GM19467 (cell line): Measurements from ENCODE around the gene UACA.
"Not testable (repeated sequence)": the region's sequence is repeated elsewhere in the genome, so short reads cannot be mapped to it uniquely, and the experiment has no call there.

Experiments
- ATAC-seq: cut with Tn5 transposase; IDR thresholded peaks from one replicate; pipeline ENCODE4 v1.9.1; 2021; ENCODE audit warnings: mild to moderate bottlenecking, moderate library complexity; ENCODE audit not compliant: unreplicated experiment

UACA gene

DNA sequence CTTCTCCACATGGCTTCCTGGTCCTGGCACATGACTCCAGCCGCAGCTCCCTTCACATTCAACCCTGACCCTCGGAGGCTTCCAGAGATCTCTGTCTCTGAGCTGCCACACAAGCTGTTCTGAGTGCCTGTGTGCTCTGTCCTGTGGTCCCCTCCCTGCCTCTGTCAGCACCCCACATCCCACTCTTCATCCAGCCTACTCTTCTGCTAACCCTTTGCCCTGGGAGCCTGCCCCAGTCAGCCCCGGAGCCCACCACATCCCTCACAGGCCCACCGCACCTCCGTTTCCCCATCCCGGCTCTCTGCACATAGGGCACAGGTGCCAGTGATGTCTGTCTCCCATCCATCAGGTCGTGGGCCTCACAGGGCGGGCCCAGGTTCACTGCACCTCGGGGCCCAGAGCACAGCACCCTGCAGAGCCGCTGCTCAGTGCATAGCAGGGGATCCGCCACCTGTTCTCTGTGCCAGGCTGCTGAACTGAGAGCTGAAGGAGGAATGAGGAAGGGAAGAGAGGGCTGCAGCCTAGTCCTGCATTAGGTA is 133.6 kb downstream of the UACA start:
- no peak for ATAC-seq

DNA sequence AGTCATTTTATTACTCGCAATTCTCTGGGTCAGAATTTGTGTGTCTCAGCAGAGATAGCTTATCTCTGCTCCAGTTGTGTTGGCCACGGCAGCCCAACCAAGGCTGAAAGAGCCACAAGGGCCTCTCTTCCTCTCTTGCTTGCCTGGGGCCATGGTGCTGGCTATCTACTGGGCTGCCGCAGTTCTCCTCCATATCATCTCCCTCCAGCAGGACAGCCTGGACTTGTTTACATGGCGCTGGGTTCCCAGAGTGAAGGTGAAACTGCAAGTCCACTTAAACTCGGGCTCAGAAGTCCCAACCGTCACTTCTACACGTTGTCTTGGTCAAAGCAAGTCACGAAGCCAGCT is 134.8 kb downstream of the UACA start:
- no peak for ATAC-seq

DNA sequence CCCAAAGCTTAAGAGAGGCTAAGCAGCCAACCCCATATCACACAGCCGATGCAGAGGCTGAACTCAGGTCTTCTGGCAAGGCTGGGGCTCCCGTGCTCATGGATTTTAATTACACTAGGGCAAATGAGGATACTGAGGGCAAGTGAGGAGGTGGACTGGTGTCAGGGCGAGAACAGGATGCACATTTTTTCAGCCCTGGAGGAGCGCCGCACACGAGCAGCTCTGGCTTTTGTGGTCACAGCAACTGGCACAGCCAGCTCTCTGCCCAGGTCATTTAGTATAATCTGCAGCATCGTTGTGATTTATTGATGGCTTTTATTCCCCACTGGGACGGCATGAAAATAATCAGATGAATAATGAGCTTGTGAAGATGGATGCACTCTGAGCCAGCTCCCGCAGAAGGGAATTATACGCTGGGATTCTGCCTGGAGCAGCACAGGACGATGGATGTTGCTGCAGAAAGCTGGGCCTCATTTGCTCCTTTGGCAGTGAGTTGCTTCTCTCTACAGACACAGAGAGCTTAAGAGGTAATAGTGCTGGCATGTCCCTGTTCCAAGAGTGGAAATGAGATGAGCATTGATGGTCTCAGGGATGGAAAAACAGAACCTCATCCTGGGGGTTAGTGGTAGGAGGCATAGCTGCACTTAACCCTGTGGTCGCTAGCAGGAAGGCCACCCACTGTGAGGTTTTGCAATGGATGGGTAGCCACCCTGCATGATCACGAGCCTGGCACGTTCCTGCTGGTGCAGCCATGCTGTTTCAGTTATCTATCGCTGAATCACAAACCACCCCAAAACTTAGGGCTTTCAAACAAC is 135.4 kb downstream of the UACA start:
- ATAC-seq = no peak

DNA sequence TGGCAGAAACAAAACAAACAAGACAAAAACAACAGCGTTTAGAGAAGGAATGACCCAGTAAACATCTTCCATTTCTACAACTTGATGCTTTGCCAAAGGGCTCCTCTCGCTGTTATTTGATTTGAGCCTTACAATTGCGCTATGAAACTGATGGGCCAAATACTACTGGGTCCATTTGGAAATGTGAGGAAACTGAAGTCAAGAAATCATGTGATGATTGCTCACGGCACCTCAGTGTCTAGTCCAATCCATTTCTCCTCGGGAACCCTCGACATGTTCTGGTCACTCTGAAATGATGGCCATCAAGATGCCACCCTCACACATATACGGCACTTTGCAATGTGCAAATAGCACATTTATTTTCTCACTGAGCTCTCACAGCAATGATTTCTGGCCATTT is 136.0 kb downstream of the UACA start:
- ATAC-seq = no peak

DNA sequence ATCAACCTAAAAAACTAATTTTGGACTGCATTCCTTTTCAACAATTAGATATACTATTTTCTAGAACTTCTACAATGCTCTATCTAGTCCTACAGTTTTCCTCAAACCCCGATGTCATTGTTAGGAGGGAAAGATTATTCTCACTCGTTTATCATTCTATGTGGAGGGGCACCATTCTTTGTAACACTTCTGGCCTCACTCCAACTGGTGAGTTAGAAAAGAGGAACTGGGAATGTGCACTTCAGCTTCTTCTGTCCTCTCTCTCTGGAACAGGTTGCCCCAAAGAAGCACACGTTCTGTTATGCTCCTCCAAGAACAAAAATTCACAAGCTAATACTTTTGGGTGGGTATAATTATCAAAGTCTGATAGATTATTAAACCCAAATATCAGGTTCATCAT is 137.9 kb downstream of the UACA start:
- ATAC-seq = no peak

DNA sequence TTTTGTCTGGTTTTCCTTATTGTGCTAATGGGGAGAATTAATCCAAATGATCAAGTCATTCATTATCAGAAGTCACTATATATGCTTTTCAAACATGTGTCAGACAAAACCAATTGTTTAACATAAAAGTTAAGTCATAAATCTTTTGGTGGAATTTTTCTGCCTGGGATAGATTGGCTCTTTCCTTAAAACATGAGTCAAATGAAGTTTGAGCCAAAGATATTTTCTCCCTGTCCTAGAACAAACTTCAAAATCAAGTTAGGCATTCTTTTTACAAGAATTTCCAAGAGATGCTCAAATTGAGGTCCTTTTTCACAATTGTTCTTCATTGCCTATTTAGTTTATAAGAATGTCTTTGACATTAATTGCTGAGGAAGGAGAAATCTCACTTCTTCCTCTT is 138.3 kb downstream of the UACA start:
- ATAC-seq = no peak

DNA sequence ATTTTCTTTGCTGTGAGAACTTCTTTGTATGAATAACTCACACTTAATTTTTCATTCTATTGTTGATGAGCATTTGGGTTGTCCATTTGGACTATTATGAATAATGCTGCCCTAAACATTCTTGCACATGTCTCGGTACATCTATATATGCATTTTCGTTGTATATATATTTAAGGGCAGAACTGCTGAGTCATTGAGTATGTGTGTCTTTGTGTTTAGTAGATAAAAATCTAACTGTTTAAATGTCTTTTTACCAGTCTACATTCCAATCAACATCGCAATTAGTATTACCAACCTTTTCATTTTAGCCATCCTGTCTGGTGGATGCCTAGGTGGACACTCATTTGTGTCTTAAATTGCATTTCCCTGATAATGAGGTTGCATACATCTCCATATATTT is 144.4 kb downstream of the UACA start:
- no peak for ATAC-seq

DNA sequence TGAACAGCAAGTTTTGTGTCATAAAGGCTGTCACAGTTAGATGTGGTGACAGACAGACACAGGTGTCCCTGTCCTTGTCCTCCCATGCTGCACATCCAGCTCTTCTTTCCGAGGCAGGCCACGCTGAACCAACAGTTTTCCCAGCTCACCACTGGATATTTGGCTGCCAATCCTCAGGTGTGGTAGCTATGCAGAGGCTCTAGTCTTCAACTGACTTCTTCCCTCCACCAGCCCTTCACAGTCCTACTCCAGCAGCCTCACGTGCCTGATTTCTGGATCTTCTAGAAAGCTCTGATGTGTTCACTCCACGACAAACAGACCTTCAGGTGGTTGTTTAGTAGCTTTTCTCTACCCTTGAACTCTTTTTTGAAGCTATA is 145.5 kb downstream of the UACA start:
- no peak for ATAC-seq

DNA sequence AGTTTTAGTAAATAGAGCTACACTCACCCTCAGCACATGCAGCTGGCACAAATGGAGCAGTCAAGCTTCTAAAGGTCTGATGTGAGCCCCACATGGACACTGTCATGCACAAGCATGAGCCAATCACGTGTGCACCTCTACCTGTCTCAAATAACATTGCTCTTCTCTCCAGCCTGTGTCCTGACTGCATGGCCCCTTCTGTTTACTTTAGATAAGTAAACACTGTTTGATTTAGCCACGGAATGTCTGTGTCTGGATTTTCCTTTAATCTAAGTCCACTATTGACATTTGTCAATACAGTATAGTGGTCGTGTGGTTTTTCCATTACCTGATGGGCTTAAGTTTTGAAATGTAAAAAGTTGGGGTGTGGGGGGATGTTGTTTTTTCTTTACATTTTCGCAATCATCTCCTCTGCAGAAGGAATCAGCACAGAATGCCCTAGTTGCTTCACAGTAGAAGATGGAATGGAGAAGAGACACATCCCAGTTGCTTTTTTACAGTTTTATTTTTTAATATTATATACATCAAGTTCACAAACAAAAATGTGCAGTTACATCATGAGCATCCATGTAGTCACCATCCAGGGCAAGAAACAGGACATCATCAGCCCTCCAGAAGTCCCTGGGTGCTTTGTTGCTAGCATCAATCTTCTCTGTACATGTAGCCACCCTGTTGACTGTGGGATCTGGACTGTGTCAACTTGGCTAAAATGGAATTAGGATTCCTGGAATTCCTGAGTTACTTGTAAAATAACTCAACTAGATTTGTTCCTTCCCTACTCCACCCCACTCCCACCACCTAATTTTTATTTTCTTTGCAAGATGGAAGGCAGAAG is 146.1 kb downstream of the UACA start:
- no peak for ATAC-seq

DNA sequence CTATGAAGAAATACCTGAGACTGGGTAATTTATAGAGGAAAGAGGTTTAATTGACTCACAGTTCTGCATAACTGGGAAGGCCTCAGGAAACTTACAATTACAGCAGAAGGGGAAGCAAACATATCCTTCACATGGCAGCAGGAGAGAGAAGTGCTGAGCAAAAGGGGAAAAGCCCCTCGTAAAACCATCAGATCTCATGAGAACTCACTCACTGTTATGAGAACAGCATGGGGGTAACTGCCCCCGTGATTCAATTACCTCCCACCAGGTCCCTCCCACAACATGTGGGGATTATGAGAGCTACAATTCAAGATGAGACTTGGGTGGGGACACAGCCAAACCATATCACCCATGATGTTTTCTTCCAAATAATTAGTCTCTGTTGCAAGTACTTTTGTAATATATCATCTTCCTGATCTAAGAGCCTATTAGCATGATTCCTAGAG is 147.0 kb downstream of the UACA start:
- not testable (repeated sequence) for ATAC-seq

DNA sequence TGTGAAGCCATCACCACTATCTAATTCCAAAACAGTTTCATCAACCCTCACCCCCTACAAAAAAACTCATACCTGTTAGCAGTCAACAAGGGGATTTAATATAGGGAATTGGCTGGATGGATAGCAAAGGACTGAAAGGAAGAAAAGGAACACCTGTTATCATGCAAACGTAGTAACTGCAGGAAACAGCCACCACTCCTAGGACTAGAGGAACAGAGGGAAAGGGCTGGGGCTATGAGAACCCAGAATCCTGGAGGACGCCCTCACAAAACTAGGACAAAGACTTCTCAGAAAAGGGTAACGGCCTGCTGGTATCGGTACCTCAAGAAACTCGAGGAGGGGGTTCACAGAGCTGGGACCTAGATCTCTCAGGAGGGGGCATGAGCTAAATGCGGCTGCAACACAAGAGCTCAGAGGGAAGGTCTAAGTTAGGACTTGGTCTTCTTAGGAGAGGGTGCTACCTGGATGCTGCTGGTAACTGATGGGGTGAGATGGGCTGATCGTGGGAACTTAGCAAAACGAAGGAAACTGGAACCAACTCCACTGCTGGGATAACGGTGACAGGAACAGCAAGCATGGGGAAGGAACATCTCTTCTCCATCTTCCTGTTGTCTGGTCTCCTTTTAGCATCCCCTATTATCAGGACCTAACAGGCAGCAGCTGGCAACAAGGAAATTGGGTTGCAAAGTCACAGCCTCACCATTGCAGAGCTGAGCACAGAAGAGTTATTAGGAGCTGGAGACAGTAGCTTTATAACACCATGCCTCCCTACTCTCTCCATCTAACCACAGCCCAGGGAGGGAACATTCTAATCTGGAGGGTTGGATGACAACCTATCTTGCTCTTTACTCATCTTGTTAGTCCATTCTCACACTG is 147.7 kb downstream of the UACA start:
- no peak for ATAC-seq

DNA sequence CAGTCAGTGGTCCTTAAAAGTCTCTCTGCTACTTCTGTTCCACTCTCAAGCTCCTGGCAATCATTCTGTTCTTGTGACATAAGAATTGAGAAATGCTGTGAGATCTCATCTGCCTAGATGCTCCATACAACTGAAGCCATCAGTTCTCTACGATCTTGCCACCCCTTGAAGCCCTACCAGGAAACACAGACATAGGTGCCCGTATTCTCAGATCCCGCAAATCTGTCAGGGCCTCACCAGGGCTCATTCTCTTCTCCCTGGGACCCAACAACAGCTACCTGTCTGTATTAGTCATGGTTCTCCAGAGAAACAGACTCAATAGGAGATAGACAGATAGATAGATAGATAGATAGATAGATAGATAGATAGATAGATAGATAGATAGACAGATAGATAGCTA is 149.1 kb downstream of the UACA start:
- ATAC-seq = no peak

DNA sequence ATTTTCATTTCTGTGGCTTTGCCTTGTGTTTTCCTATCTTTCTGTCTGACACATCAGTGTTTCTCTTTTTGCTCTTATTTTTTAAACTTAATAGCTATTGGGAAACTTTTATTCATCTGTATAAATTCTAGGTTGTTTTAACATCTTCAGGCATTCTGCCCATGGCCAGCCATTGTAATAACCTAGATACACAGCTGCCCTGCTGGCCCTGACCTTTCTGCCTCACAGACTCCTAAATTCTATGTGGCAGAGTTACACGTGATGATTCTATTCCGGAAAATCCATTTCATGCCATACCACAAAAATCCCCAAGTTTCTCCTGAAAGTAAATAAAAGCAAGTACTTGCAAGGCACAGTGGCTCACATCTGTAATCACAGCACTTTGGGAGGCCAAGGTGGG is 150.1 kb downstream of the UACA start:
- no peak for ATAC-seq

DNA sequence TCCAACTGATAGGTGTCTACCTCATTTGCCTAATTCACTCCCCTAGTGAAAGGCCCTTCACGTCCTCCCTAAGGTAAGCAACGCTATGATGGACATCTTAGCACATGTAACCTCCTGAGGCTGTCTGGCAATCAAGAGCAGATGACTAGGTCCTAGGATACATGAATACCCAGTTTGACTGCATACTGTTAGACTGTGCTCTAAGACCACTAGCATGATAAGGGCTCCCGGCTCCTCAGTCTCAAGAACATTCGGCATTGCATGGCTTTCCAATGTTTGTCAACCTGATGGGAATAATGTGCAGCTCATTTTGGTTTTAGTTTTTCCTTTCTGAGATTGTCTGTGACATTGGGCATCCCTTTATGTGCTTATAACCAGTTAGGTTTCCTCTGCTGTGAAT is 152.1 kb downstream of the UACA start:
- ATAC-seq = no peak

DNA sequence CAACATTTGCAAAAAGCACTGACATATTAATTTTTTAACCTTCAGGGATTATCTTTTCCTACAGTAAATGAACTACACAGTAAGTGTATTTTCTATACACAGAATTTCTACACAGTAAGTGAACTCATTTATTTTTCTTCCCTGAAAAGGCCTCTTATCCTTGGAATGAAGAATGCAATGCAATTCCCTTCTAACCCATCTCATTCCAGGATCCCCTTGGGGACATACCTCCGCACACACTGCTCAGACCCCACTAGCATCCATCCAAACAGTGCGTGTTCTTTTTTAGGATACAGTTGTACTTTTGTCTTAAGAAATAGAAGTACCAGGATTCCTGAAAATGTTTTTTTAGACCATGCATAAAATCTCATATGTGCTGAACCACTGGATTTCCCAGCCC is 152.8 kb downstream of the UACA start:
- ATAC-seq = no peak

DNA sequence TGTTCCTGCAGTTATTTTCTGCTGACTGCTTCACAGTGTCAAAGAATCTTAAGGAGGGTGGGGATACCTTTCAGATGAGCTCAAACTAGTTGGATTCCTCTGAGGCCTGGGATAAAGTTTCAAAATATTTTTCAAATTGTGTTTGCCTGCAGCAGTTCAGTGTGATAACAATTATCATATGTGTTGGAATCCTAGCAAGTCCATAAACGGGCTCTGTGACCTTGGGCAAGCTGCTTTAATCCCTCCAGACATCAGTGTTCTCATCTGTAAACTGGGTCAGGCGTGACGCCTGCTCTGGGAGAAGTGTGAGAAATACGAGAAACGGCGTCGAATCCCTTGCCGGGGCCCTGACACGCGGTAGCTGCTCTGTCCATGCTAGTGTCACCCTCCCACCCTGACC is 153.5 kb downstream of the UACA start:
- ATAC-seq = no peak

DNA sequence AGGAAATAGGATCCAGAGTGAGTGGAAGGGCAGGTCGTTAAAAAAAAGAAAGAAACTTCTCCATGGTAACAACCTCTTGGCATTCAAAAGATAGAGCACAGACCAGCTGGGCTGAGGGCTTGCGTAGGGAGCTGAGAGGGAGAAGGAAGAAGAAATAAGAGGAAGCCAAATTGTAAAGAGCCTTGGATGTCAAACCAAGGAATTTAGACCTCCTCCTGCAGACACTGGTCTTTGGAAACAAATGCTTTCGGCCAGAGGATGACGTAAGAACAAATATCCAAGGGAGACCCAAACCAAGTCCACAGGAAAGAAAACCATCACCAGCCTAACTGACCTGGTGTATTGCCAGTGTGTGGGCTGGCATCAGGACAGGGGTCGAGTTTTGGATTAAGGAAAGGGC is 155.2 kb downstream of the UACA start:
- no peak for ATAC-seq

DNA sequence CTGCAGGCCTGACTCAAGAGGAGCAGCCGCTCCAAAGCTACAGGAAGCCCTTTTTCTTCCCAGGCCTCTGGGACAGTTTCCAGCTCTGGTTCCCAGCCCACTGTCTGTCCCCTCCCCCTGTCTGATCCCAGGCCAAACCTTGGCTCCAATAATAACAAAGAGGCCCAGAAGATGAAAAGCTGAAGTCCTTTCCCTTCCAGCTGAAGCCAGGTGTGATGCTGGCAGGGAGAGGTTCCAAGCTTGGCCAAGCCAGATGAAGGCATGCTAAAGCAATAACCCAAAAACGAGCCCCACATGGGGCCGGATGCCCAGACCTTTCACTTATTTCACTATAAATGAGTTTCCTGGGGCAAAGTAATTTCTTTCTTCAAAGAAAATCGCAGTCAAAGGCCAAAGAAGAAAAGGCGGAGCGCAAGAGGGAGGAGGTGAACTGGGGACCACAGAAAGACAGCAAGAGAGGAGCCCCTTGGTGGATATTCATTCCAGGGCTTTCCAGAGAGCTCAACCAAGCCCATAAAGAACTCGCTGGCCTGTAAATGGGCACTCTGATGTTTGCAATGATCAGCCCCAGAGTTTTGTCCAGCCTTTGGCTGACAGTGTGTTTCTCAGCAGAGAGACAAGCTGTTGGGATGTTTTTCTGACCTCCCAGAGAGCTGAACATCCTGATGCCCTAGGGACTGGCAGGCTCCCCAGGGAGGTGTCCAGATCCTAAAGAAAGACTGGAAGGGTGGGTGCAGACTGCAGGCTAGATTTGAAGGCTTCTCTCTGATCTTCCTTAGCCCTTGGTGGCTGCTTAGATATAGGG is 157.6 kb downstream of the UACA start:
- no peak for ATAC-seq

DNA sequence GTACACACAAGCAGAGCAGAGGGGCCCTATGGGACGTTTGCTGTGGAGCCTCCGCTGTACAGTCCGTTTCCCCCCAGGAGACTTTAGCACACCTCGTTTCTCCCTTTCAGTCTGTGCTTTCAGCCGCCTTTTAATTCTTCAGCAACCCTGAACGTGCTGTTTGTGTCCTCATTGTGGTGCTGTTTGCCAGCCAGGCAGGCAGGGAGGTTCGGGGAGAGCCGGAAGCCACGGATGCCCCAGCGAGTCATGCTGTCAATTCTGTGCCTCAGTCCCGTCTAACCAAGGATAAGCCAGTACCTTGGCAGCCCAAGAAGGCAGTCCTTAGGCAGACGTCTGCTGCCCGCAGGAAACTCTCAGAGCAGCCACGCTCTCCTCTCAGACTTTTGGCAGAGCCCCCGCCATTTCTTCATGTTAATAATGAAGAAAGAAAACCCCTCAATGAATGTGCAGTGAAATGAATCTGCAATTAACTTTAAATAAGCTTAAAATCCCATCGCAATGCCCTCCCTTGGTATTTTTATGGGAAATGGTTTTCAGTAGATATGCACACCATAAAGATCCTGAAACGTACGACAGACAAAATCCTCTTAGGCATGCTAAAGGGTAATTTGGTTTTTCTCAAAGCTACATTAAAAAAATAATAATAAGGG is 158.6 kb downstream of the UACA start:
- no peak for ATAC-seq
